SK-N-SH treated with all-trans-retinoic acid at 6 μM for 48 hours (cell line): ENCODE measurements around the gene SCNN1B.

Experiments
- ARNTL ChIP-seq: fragments of 450-650 bp; formaldehyde crosslinking; IDR thresholded peaks from 2 replicates; pipeline ENCODE4 v1.5.0; 2020; ENCODE audit warnings: low read depth, mild to moderate bottlenecking, moderate library complexity, borderline replicate concordance
- ESRRG ChIP-seq: fragments of 250-450 bp; sonication (Bioruptor Pico); IDR thresholded peaks from 2 replicates; pipeline ENCODE4 v1.6.1; 2021; ENCODE audit warnings: mild to moderate bottlenecking
- GLIS3 ChIP-seq: fragments of 250-450 bp; sonication (Bioruptor Pico); IDR thresholded peaks from 2 replicates; pipeline ENCODE4 v1.5.0; 2020; ENCODE audit warnings: mild to moderate bottlenecking, moderate library complexity
- PATZ1 ChIP-seq: fragments of 250-450 bp; sonication (Bioruptor Pico); IDR thresholded peaks from 2 replicates; pipeline ENCODE4 v1.8.0; 2020; ENCODE audit warnings: mild to moderate bottlenecking, moderate library complexity, borderline replicate concordance
- RARB ChIP-seq: fragments of 250-450 bp; sonication (Bioruptor Pico); IDR thresholded peaks from 2 replicates; pipeline ENCODE4 v1.8.0; 2021; ENCODE audit warnings: mild to moderate bottlenecking, moderate library complexity
- ZC3H10 ChIP-seq: fragments of 250-450 bp; sonication (Bioruptor Pico); IDR thresholded peaks from 2 replicates; pipeline ENCODE4 v1.5.1; 2021; ENCODE audit warnings: mild to moderate bottlenecking, moderate library complexity
- ZNF70 ChIP-seq: fragments of 450-650 bp; formaldehyde crosslinking; IDR thresholded peaks from 2 replicates; pipeline ENCODE4 v1.5.0; 2020; ENCODE audit warnings: mild to moderate bottlenecking, moderate library complexity

GRCh38 chr16:23334950-23335349 is 32.8 kb downstream of the SCNN1B start:
- no peak for TF ChIP-seq ZNF70 (CRISPR knock-in tag)
- TF ChIP-seq PATZ1 (CRISPR knock-in tag): no peak
- no peak for TF ChIP-seq ZC3H10 (CRISPR knock-in tag)
- TF ChIP-seq RARB (CRISPR knock-in tag): no peak
- no peak for TF ChIP-seq ESRRG (CRISPR knock-in tag)
- no peak for TF ChIP-seq GLIS3 (CRISPR knock-in tag)
- TF ChIP-seq ARNTL (CRISPR knock-in tag): no peak
